ENCODE measurements around the gene SFI1. TPM values are rescaled to one million over a fixed set of nuclear protein-coding genes. Genes with fewer than 3 reads are reported as not detected.

The SFI1 gene
- total RNA-seq, 1 donor from 2014 or later: 38.0 TPM

- TF ChIP-seq CTCF (IDR thresholded peaks at IDR 0.05): no peak
- intact Hi-C loops (cut with DNase I): no loop called here
- ATAC-seq (no peak), DNase-seq (no peak)
- H3K27ac ChIP-seq: no peak overlapping the region
- no peaks in the 10 kb centered on the region for H3K9me3 ChIP-seq
- no peak overlapping the region for H3K4me3 ChIP-seq
- no peaks in the 10 kb centered on the region for H3K27me3 ChIP-seq
- no peaks in the 10 kb centered on the region for H3K4me1 ChIP-seq
- no peaks in the 10 kb centered on the region for H3K36me3 ChIP-seq
These were observed 108.7 kb downstream of the SFI1 start for GRCh38 chr22:31604746-31605705.

GRCh38 chr22:31605851-31606585, 109.7 kb downstream of the SFI1 start:
- H3K27ac ChIP-seq: no peak overlapping the region
- no peak overlapping the region for H3K4me3 ChIP-seq
- H3K4me1 ChIP-seq: no peaks in the 10 kb centered on the region
- H3K9me3 ChIP-seq: no peaks in the 10 kb centered on the region
- intact Hi-C loops (cut with DNase I): no loop called here
- DNase-seq (no peak), ATAC-seq (no peak)
- no peaks in the 10 kb centered on the region for H3K27me3 ChIP-seq
- no peaks in the 10 kb centered on the region for H3K36me3 ChIP-seq
- no peak for TF ChIP-seq CTCF (IDR thresholded peaks at IDR 0.05)

GRCh38 chr22:31607696-31608095, 111.4 kb downstream of the SFI1 start:
- DNase-seq (no peak), ATAC-seq (no peak)
- intact Hi-C loops (cut with DNase I): no loop called here
- Histone ChIP-seq H3K9me3 (no peaks in the 10 kb centered on the region), H3K36me3 (no peaks in the 10 kb centered on the region), H3K27me3 (no peaks in the 10 kb centered on the region), H3K4me3 (no peak overlapping the region), H3K4me1 (peaks cover 5% of the 10 kb centered on the region), H3K27ac (no peak overlapping the region)
- TF ChIP-seq CTCF (IDR thresholded peaks at IDR 0.05): no peak

GRCh38 chr22:31609716-31610115, 113.4 kb downstream of the SFI1 start:
- H3K27me3 ChIP-seq: no peaks in the 10 kb centered on the region
- DNase-seq (no peak), ATAC-seq (no peak)
- H3K27ac ChIP-seq: no peak overlapping the region
- H3K4me3 ChIP-seq: no peak overlapping the region
- H3K9me3 ChIP-seq: no peaks in the 10 kb centered on the region
- intact Hi-C loops (cut with DNase I): no loop called here
- H3K36me3 ChIP-seq: no peaks in the 10 kb centered on the region
- peaks cover 9% of the 10 kb centered on the region for H3K4me1 ChIP-seq
- no peak for TF ChIP-seq CTCF (IDR thresholded peaks at IDR 0.05)

GRCh38 chr22:31610611-31611010, 114.3 kb downstream of the SFI1 start:
- no peak for ATAC-seq
- no peaks in the 10 kb centered on the region for H3K36me3 ChIP-seq
- no peak for DNase-seq
- peaks cover 18% of the 10 kb centered on the region for H3K4me1 ChIP-seq
- no peaks in the 10 kb centered on the region for H3K9me3 ChIP-seq
- intact Hi-C loops (cut with DNase I): no loop called here
- H3K4me3 ChIP-seq: no peak overlapping the region
- peak overlapping the region; percentile 1 for H3K27ac ChIP-seq
- TF ChIP-seq CTCF (IDR thresholded peaks at IDR 0.05): no peak
- no peaks in the 10 kb centered on the region for H3K27me3 ChIP-seq

Data from upper lobe of right lung (tissue), 1 donor.